NCI-H510A treated with DMSO at 0.1 percent for 48 hours (cell line): ENCODE data around the gene LYPD5.
"Not testable (repeated sequence)": the region's sequence is repeated elsewhere in the genome, so short reads cannot be mapped to it uniquely, and the experiment has no call there.

Experiments
- DNase-seq: peaks from one replicate; lab custom pipeline; 2025; lab: John Stamatoyannopoulos, UW

The LYPD5 gene

GRCh38 chr19:43778651-43779050, 23.6 kb downstream of the LYPD5 start:
- peak; percentile 79 for DNase-seq

- no peak for DNase-seq
Observed at GRCh38 chr19:43777163-43777695, 25.0 kb downstream of the LYPD5 start.

- DNase-seq, result no peak
Observed at GRCh38 chr19:43776286-43776685, 26.0 kb downstream of the LYPD5 start.

GRCh38 chr19:43775299-43775890, 26.9 kb downstream of the LYPD5 start:
- DNase-seq, result no peak

- DNase-seq, result not testable (repeated sequence)
Observed at GRCh38 chr19:43774940-43775258, 27.3 kb downstream of the LYPD5 start.

- peak; percentile 25 for DNase-seq
Observed at GRCh38 chr19:43774103-43774939, 27.9 kb downstream of the LYPD5 start.

GRCh38 chr19:43773725-43774102, 28.5 kb downstream of the LYPD5 start:
- no peak for DNase-seq

- DNase-seq, result no peak
Observed at GRCh38 chr19:43769256-43769655, 33.0 kb downstream of the LYPD5 start.

GRCh38 chr19:43768273-43769050, 33.8 kb downstream of the LYPD5 start:
- no peak for DNase-seq

GRCh38 chr19:43767818-43768217, 34.4 kb downstream of the LYPD5 start:
- no peak for DNase-seq

- DNase-seq, result no peak
Observed at GRCh38 chr19:43767316-43767715, 34.9 kb downstream of the LYPD5 start.

GRCh38 chr19:43766755-43767043, 35.5 kb downstream of the LYPD5 start:
- no peak for DNase-seq

GRCh38 chr19:43765109-43765876, 37.0 kb downstream of the LYPD5 start:
- no peak for DNase-seq

- not testable (repeated sequence) for DNase-seq
Observed at GRCh38 chr19:43764684-43765083, 37.6 kb downstream of the LYPD5 start.

- DNase-seq, result no peak
Observed at GRCh38 chr19:43763473-43763939, 38.7 kb downstream of the LYPD5 start.

GRCh38 chr19:43762814-43763213, 39.4 kb downstream of the LYPD5 start:
- DNase-seq, result no peak

GRCh38 chr19:43760941-43761340, 41.3 kb downstream of the LYPD5 start:
- no peak for DNase-seq

GRCh38 chr19:43759515-43759914, 42.7 kb downstream of the LYPD5 start:
- no peak for DNase-seq

GRCh38 chr19:43755256-43755801, 46.9 kb downstream of the LYPD5 start:
- DNase-seq, result peak; percentile 89

- DNase-seq, result peak; percentile 94
Observed at GRCh38 chr19:43754503-43755255, 47.6 kb downstream of the LYPD5 start, which contains the start of gene SMG9. TSS of gene SMG9 (minus strand) at chr19:43754962. CDS start at chr19:43750741, 4,221 bp downstream.

- DNase-seq, result no peak
Observed at GRCh38 chr19:43754253-43754502, 48.1 kb downstream of the LYPD5 start.
